ENCODE measurements around the gene ARHGEF7. TPM values are rescaled to one million over a fixed set of nuclear protein-coding genes. Genes with fewer than 3 reads are reported as not detected.

ARHGEF7 gene
- polyA plus RNA-seq, 1 donor from 2014 or later = 15.5 TPM

- no peak overlapping the region for H3K27ac Mint-ChIP-seq
- H3K9me3 Mint-ChIP-seq = peaks cover 0 to 4% (median 0%) of the 10 kb centered on the region in 3 donors
- H3K27me3 Mint-ChIP-seq = peaks cover 32% of the 10 kb centered on the region
- H3K4me3 Mint-ChIP-seq = no peak overlapping the region
- H3K4me1 Mint-ChIP-seq = no peaks in the 10 kb centered on the region
- peaks cover 2% of the 10 kb centered on the region for H3K36me3 Mint-ChIP-seq
Measured at GRCh38 chr13:111093136-111093535, 22.0 kb upstream of the ARHGEF7 start.

DNA sequence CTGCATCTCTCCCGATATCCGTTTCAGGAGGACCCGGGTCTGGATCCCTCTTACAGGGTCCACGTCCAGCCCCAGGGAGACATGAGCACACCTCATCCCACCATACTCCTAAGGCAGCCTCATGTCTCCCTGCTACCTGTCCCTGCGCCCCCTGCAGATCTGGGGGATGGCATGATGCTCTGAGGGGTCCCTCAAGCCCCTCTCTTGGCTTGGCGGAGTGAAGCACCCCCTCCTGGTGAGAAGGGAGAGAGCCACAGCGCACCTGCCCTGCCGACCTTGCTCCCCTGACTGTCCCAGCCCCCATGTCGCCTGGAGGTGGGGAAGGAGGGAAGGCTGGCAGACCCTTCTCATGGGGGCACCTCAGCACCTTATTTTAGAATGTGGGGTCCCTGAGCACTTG lies 21.5 kb upstream of the ARHGEF7 start:
- peak overlapping the region in 1 of 4 donors; percentile 26 for H3K4me3 Mint-ChIP-seq
- no peak overlapping the region for H3K27ac Mint-ChIP-seq
- H3K36me3 Mint-ChIP-seq = peaks cover 2% of the 10 kb centered on the region
- no peaks in the 10 kb centered on the region for H3K4me1 Mint-ChIP-seq
- H3K27me3 Mint-ChIP-seq = peaks cover 34% of the 10 kb centered on the region
- peaks cover 0 to 4% (median 0%) of the 10 kb centered on the region in 3 donors for H3K9me3 Mint-ChIP-seq

GRCh38 chr13:111095031-111095840 lies 19.9 kb upstream of the ARHGEF7 start:
- Mint-ChIP-seq H3K27me3 (peaks cover 35% of the 10 kb centered on the region), H3K4me3 (no peak overlapping the region), H3K4me1 (no peaks in the 10 kb centered on the region), H3K27ac (no peak overlapping the region), H3K36me3 (peaks cover 2% of the 10 kb centered on the region), H3K9me3 (peaks cover 0 to 4% (median 0%) of the 10 kb centered on the region in 3 donors)

- Mint-ChIP-seq H3K9me3 (peaks cover 0 to 4% (median 0%) of the 10 kb centered on the region in 3 donors), H3K27me3 (peaks cover 37% of the 10 kb centered on the region), H3K27ac (no peak overlapping the region), H3K36me3 (peaks cover 2% of the 10 kb centered on the region), H3K4me3 (no peak overlapping the region), H3K4me1 (no peaks in the 10 kb centered on the region)
Measured at GRCh38 chr13:111095911-111096501, 19.1 kb upstream of the ARHGEF7 start.

DNA sequence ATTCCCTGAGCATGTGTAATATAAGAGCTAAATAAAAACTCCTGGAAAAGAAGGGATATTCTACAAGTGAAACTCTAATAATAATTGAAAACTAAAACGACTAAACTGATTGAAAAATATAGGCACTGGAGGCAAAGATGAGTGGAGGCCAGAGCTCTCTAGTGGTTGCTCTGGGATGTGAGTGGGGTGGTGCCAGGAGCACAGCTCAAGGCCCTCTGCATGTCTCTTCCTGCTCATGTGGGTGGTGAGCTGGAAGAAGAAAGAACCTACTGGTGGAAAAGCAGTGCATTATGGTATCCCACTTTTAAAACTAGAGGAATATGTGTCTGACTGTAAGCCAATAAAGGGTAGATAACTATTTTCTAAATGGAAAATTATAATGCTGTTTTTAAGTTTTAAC lies 15.8 kb upstream of the ARHGEF7 start:
- H3K27me3 Mint-ChIP-seq = peaks cover 31% of the 10 kb centered on the region
- peaks cover 2 to 15% (median 12%) of the 10 kb centered on the region in 3 donors for H3K9me3 Mint-ChIP-seq
- no peak overlapping the region for H3K27ac Mint-ChIP-seq
- peaks cover 3% of the 10 kb centered on the region for H3K36me3 Mint-ChIP-seq
- no peak overlapping the region for H3K4me3 Mint-ChIP-seq
- H3K4me1 Mint-ChIP-seq = no peaks in the 10 kb centered on the region

DNA sequence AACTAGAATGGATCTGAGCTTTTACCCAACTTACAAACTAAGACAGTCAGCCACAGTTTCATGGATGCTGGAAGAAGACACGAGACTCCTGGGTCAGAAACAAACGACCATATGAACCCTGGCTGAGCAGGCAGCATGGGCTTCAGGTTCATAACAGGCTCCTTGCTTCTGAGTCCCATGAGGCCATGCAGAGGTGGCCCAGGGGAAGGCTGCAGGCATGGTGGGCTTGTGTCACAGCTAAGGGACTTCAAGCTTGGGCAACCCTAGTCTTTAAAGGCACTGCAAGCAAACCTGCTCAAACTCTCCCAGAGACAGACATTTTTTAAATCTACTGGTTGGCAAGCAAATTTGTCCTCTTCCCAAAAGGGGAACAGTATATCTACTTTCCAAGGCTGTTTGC lies 5.1 kb upstream of the ARHGEF7 start:
- Mint-ChIP-seq H3K27me3 (peaks cover 54% of the 10 kb centered on the region), H3K27ac (no peak overlapping the region), H3K9me3 (peaks cover 0 to 8% (median 5%) of the 10 kb centered on the region in 3 donors), H3K36me3 (peaks cover 1% of the 10 kb centered on the region), H3K4me3 (no peak overlapping the region), H3K4me1 (peaks cover 8 to 10% (median 9%) of the 10 kb centered on the region in 3 donors)

DNA sequence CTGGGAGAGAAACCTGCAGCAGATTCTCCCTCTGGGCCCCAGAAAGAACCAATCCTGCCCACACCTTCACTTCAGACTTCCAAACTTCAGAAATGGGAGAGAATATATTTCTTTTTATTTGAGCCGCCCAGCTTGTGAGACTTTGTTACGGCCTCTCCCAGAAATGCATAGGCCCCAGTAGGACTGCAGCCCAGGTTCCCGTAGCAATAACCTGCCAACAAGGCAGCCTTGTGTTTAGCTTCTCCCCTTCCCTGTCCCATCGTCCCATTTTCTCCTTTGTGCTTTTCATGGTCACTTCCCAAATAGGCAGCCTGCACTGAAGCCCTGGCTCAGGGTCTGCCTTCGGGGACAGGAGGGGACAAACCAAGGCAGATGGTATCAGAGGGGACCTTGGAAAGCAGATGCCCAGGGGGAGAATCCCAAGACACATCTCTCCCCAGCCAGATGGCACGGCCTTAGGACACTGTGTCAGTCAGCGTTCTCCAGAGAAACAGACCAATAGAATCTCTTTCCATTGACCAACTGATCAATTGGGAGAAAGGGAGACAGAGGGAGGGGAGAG lies 3.7 kb upstream of the ARHGEF7 start:
- Mint-ChIP-seq H3K4me3 (no peak overlapping the region), H3K4me1 (peaks cover 13 to 16% (median 14%) of the 10 kb centered on the region in 3 donors), H3K27ac (no peak overlapping the region), H3K36me3 (peaks cover 1% of the 10 kb centered on the region), H3K27me3 (peaks cover 57% of the 10 kb centered on the region), H3K9me3 (peaks cover 0 to 4% (median 2%) of the 10 kb centered on the region in 3 donors)

GRCh38 chr13:111112196-111112595 lies 2.9 kb upstream of the ARHGEF7 start:
- Mint-ChIP-seq H3K4me1 (peaks cover 13 to 16% (median 14%) of the 10 kb centered on the region in 3 donors), H3K36me3 (peaks cover 1% of the 10 kb centered on the region), H3K9me3 (peaks cover 0 to 4% (median 2%) of the 10 kb centered on the region in 3 donors), H3K27me3 (peaks cover 55% of the 10 kb centered on the region), H3K27ac (no peak overlapping the region), H3K4me3 (no peak overlapping the region)

DNA sequence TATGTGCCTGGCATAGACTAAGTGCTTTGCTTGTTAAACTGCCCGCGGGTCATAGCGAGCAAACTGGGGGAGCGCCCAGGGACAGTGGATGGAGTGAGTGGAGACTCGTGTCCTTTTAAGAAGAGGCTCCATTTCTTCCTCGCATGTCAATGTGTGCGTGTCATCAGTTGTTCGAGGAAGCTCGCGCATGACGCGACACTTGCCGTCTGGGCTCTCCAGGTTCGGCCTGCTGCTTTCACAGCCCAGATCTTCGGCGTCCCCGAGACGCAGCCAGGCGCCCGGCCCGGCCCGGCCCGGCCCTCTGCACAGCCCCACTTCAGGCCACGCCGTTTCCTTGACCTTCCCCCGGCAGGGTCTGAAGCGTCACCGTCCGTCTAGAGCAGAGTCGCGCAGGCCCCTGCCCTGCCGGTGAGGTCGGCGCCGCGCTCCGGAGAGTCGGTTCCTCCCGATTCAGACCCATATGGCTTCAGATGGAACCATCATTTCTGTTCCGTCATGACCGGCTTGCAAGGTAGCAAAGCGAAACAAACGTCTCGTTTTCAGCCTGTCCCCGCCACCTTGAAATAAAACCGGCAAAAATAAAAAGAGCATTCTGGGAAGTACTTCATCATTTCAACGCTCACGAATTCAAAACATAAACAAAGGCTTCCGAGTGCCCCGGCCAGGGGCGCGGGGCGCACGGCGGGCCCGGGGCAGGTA lies 599 bp upstream of the ARHGEF7 start:
- Mint-ChIP-seq H3K4me1 (peaks cover 12 to 16% (median 13%) of the 10 kb centered on the region in 3 donors), H3K27ac (peak overlapping the region in 1 of 3 donors; percentile 36), H3K9me3 (peaks cover 0 to 2% (median 0%) of the 10 kb centered on the region in 3 donors), H3K27me3 (peaks cover 61% of the 10 kb centered on the region), H3K36me3 (peaks cover 1% of the 10 kb centered on the region), H3K4me3 (peak overlapping the region; percentile 88 to 95 (median 92))

- Mint-ChIP-seq H3K4me3 (peak overlapping the region; percentile 80 to 95 (median 87)), H3K27ac (peak overlapping the region in 1 of 3 donors; percentile 90), H3K36me3 (peaks cover 1% of the 10 kb centered on the region), H3K27me3 (peaks cover 56% of the 10 kb centered on the region), H3K4me1 (peaks cover 12 to 16% (median 13%) of the 10 kb centered on the region in 3 donors), H3K9me3 (peaks cover 0 to 2% (median 0%) of the 10 kb centered on the region in 3 donors)
Measured at GRCh38 chr13:111115965-111116521, 933 bp downstream of the ARHGEF7 start.

DNA sequence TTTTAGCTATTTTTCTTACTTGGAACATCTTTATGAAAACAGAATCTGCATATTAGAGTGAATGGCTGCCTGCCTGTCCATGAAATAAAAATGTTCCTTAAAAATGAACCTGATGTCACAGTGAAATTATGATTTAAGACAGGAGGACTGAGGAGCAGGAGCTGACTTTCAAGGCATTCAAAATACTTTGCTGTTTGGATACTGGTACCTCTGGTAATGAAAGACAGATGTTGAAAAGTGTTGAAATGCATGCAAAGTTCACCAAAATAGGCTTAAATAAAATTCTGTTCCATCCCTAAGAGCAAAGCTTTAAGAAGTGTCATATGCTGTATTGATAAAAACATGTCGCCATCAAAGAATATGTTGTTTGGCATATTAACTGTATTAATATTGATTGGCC lies 1.7 kb downstream of the ARHGEF7 start:
- Mint-ChIP-seq H3K4me1 (peaks cover 12 to 16% (median 13%) of the 10 kb centered on the region in 3 donors), H3K9me3 (no peaks in the 10 kb centered on the region), H3K36me3 (peaks cover 1% of the 10 kb centered on the region), H3K4me3 (peak overlapping the region in 1 of 4 donors; percentile 55), H3K27me3 (peaks cover 51% of the 10 kb centered on the region), H3K27ac (no peak overlapping the region)

DNA sequence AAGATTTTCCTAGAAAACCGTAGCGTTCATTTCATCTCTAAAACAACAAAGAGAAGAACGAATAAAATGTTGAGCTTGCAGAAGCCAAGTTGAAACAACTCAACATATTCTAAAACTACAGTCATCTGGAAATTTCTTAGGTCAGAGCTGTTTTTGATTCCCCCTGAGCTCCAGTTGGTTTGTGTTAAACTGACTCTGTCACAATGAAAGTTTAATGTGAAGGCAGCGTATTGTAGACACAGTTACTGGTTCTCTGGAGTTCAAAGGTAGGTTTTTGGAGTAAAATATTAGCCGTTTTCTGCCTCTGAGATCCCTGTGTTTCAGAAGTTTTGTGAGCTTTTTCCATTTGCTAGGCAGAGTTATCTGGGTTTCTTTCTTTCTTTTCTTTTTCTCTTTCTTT lies 2.2 kb downstream of the ARHGEF7 start:
- Mint-ChIP-seq H3K27ac (no peak overlapping the region), H3K27me3 (peaks cover 49% of the 10 kb centered on the region), H3K4me1 (peaks cover 12 to 16% (median 13%) of the 10 kb centered on the region in 3 donors), H3K36me3 (peaks cover 1% of the 10 kb centered on the region), H3K4me3 (peak overlapping the region in 3 of 4 donors; percentile 41 to 55 (median 42)), H3K9me3 (no peaks in the 10 kb centered on the region)

DNA sequence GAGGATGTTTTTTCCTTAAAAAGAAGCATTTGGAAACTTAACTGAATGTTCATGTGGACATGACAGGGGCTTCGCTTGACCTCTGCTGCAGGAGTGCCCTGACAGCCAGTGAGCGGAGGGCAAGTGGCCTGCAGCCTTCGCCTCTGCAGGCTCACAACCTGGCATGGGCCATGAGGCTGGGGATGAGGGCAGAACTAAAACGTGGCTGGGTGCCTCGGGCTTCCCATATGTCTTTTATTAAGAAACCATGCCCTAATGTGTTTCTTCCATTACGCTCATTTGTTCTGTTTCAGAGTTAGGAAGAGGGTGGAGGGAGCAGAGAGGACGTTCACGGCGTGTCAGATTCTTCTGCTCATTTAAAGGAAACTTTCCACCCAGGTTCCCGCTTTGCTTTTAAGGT lies 2.9 kb downstream of the ARHGEF7 start:
- H3K4me1 Mint-ChIP-seq = peaks cover 12 to 16% (median 13%) of the 10 kb centered on the region in 3 donors
- H3K27ac Mint-ChIP-seq = no peak overlapping the region
- H3K36me3 Mint-ChIP-seq = no peaks in the 10 kb centered on the region
- peak overlapping the region in 1 of 4 donors; percentile 48 for H3K4me3 Mint-ChIP-seq
- H3K9me3 Mint-ChIP-seq = no peaks in the 10 kb centered on the region
- peaks cover 42% of the 10 kb centered on the region for H3K27me3 Mint-ChIP-seq

DNA sequence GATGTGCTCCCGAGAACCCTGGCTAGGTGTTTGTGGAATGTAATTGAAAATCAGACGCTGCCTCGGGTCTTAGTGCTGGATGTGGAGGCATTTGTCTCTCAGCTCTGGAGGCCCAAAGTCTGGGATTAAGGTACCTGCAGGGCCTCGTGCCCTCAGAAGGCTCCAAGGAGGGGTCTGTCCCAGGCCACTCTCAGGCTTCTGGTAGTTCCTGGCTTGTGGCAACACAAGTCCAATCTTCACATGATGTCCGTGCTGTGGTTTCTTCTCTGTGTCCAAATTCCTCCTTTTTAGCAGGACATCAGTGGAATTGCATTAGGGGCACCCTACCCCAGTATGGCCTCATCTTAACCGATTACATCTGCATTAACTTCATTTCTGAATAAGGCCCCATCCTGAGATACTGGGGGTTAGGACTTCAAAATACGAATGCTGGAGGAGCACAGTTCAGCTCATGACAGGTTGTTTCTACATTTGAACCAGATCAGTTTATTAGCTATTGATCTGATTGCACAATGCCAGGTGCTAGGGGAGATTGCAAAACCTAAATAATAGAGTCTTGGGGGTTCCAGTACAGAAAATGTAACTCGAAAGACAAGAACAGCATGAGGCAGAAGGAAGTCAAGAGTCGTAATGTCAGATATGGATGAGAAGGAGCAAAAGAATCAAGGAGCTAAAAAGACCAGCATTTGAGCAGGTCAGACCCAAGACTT lies 3.9 kb downstream of the ARHGEF7 start:
- no peak overlapping the region for H3K4me3 Mint-ChIP-seq
- H3K9me3 Mint-ChIP-seq = no peaks in the 10 kb centered on the region
- H3K36me3 Mint-ChIP-seq = no peaks in the 10 kb centered on the region
- H3K4me1 Mint-ChIP-seq = peaks cover 11 to 13% (median 12%) of the 10 kb centered on the region in 3 donors
- H3K27me3 Mint-ChIP-seq = peaks cover 31% of the 10 kb centered on the region
- H3K27ac Mint-ChIP-seq = no peak overlapping the region
